ENCODE results near the gene SAFB.

Gene SAFB

GRCh38 chr19:5671600-5671999 lies 48.7 kb downstream of the SAFB start:
- DNase-seq: no peak

GRCh38 chr19:5672708-5673459 lies 50.0 kb downstream of the SAFB start:
- DNase-seq: no peak

GRCh38 chr19:5673752-5674151 lies 50.9 kb downstream of the SAFB start:
- DNase-seq: no peak

- no peak for DNase-seq
Observed at GRCh38 chr19:5674714-5675113, 51.8 kb downstream of the SAFB start.

- no peak for DNase-seq
Observed at GRCh38 chr19:5676105-5676771, 53.4 kb downstream of the SAFB start.

GRCh38 chr19:5676772-5677105 lies 53.9 kb downstream of the SAFB start:
- DNase-seq: no peak

GRCh38 chr19:5677136-5677535 lies 54.3 kb downstream of the SAFB start:
- DNase-seq: no peak

GRCh38 chr19:5677580-5677979 lies 54.7 kb downstream of the SAFB start:
- no peak for DNase-seq

GRCh38 chr19:5678071-5678718 lies 55.3 kb downstream of the SAFB start:
- DNase-seq: no peak

GRCh38 chr19:5679289-5680083 lies 56.6 kb downstream of the SAFB start:
- DNase-seq: no peak

GRCh38 chr19:5680084-5680436 lies 57.2 kb downstream of the SAFB start:
- peak in 1 of 2 donors; percentile 29 for DNase-seq

GRCh38 chr19:5680437-5681368 lies 57.8 kb downstream of the SAFB start, which contains the start of the genes HSD11B1L and MICOS13:
TSS of gene HSD11B1L (plus strand) at chr19:5681027. CDS start at chr19:5684833, 3,806 bp downstream.
TSS of gene MICOS13 (minus strand) at chr19:5680516. CDS start at chr19:5680486, 30 bp downstream.
- DNase-seq: peak; percentile 97 to 98

GRCh38 chr19:5681391-5682106 lies 58.7 kb downstream of the SAFB start:
- no peak for DNase-seq

GRCh38 chr19:5682107-5682482 lies 59.2 kb downstream of the SAFB start:
- no peak for DNase-seq

GRCh38 chr19:5683177-5683886 lies 60.4 kb downstream of the SAFB start:
- no peak for DNase-seq

GRCh38 chr19:5684694-5685430 lies 62.0 kb downstream of the SAFB start:
- DNase-seq: no peak

GRCh38 chr19:5686326-5686646 lies 63.4 kb downstream of the SAFB start:
- DNase-seq: no peak

- DNase-seq: peak; percentile 93 to 96
Observed at GRCh38 chr19:5686647-5687359, 63.9 kb downstream of the SAFB start.
